ENCODE measurements around the gene TMEM221. TPM values are rescaled to one million over a fixed set of nuclear protein-coding genes. Genes with fewer than 3 reads are reported as not detected.

Gene TMEM221
- total RNA-seq, 2 donors from 2014 or later, result not detected

- no peak for TF ChIP-seq CTCF (IDR thresholded peaks at IDR 0.05)
- Histone ChIP-seq H3K9me3 (no peaks in the 10 kb centered on the region), H3K4me1 (ENCODE audit: control insufficient read depth in 1 of 2, low read depth in 2 of 2) (peaks cover 0 to 6% of the 10 kb centered on the region in 2 donors), H3K27me3 (replicated peaks; ENCODE audit: insufficient read depth) (no peaks in the 10 kb centered on the region), H3K36me3 (no peaks in the 10 kb centered on the region), H3K27ac (no peak overlapping the region), H3K4me3 (peak overlapping the region; percentile 70)
- ATAC-seq (ENCODE audit: insufficient number of reproducible peaks, low FRiP score, low read depth) (no peak), DNase-seq (ENCODE audit: low spot score) (no peak)
Observed at GRCh38 chr19:17447704-17448130, 751 bp downstream of the TMEM221 start.

- Histone ChIP-seq H3K9me3 (no peaks in the 10 kb centered on the region), H3K36me3 (no peaks in the 10 kb centered on the region), H3K27me3 (replicated peaks; ENCODE audit: insufficient read depth) (no peaks in the 10 kb centered on the region), H3K4me1 (ENCODE audit: control insufficient read depth in 1 of 2, low read depth in 2 of 2) (peaks cover 0 to 6% of the 10 kb centered on the region in 2 donors), H3K4me3 (no peak overlapping the region), H3K27ac (no peak overlapping the region)
- no peak for ATAC-seq (ENCODE audit: insufficient number of reproducible peaks, low FRiP score, low read depth)
- no peak for DNase-seq (ENCODE audit: low spot score)
- no peak for TF ChIP-seq CTCF (IDR thresholded peaks at IDR 0.05)
Observed at GRCh38 chr19:17445526-17446165, 2.8 kb downstream of the TMEM221 start.

GRCh38 chr19:17441241-17442021 is 7.0 kb downstream of the TMEM221 start:
- DNase-seq (ENCODE audit: low spot score) (no peak), ATAC-seq (ENCODE audit: insufficient number of reproducible peaks, low FRiP score, low read depth) (no peak)
- Histone ChIP-seq H3K27me3 (replicated peaks; ENCODE audit: insufficient read depth) (no peaks in the 10 kb centered on the region), H3K36me3 (no peaks in the 10 kb centered on the region), H3K4me1 (ENCODE audit: control insufficient read depth in 1 of 2, low read depth in 2 of 2) (no peaks in the 10 kb centered on the region), H3K4me3 (no peak overlapping the region), H3K9me3 (no peaks in the 10 kb centered on the region), H3K27ac (no peak overlapping the region)
- peak; percentile 12 for TF ChIP-seq CTCF (IDR thresholded peaks at IDR 0.05)

GRCh38 chr19:17436874-17437267 is 11.6 kb downstream of the TMEM221 start:
- no peak for TF ChIP-seq CTCF (IDR thresholded peaks at IDR 0.05)
- no peaks in the 10 kb centered on the region for H3K9me3 ChIP-seq
- H3K36me3 ChIP-seq, result no peaks in the 10 kb centered on the region
- no peak for DNase-seq (ENCODE audit: low spot score)
- ATAC-seq (ENCODE audit: insufficient number of reproducible peaks, low FRiP score, low read depth), result no peak
- no peaks in the 10 kb centered on the region for H3K27me3 ChIP-seq (replicated peaks; ENCODE audit: insufficient read depth)
- H3K4me1 ChIP-seq (ENCODE audit: control insufficient read depth in 1 of 2, low read depth in 2 of 2), result no peaks in the 10 kb centered on the region
- no peak overlapping the region for H3K27ac ChIP-seq
- H3K4me3 ChIP-seq, result no peak overlapping the region

GRCh38 chr19:17436094-17436873 is 12.2 kb downstream of the TMEM221 start:
- H3K4me1 ChIP-seq (ENCODE audit: control insufficient read depth in 1 of 2, low read depth in 2 of 2), result no peaks in the 10 kb centered on the region
- no peaks in the 10 kb centered on the region for H3K9me3 ChIP-seq
- ATAC-seq (ENCODE audit: insufficient number of reproducible peaks, low FRiP score, low read depth) (no peak), DNase-seq (ENCODE audit: low spot score) (no peak)
- H3K36me3 ChIP-seq, result no peaks in the 10 kb centered on the region
- H3K27ac ChIP-seq, result no peak overlapping the region
- no peak for TF ChIP-seq CTCF (IDR thresholded peaks at IDR 0.05)
- no peak overlapping the region for H3K4me3 ChIP-seq
- no peaks in the 10 kb centered on the region for H3K27me3 ChIP-seq (replicated peaks; ENCODE audit: insufficient read depth)

Measured in thoracic aorta (tissue), 2 donors.